Measurements from ENCODE around the gene MYO16. TPM values are rescaled to one million over a fixed set of nuclear protein-coding genes. Genes with fewer than 3 reads are reported as not detected.

Gene MYO16
- total and polyA plus RNA-seq, 7 donors, result under 0.01 to 0.33 (median 0.28) TPM; not detected in 2

DNA sequence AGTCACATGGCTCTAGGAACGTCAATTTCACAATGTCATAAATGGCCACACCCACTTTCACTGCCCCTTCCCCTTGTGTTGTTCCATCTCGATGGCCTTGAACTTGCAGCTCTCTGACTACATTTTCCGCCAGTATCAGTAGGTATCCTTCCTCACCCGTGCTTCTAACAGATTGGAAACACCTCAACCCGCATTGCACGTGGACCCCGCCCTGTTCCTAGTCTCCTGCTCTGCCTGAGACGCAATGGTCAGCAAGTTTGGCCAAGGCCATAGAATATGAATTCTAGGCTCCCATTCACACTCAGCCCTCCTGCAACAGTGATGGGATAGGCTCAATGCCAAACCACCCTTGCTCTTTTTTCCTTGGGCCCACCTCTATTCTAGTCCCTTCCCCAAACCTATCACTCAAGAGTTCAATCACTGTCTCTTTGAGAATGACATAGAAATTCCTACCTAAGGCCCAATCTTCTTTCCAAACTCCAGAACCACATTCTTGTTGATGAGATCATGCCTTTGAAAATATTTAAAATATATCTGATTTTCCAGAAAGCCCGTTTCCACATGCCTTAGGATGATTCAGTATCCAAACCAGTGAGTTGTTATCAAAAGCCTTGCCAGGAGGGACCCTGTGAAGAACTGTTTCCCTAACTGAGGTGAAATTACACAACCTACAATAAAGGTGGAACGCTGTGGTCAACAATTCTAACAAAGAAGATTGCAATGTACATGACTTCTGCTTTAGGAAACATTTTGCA, 334.6 kb downstream of the MYO16 start:
- WGBS, 2 donors, result 80% methylated on average over 10 of the region's 10 CpGs
- intact Hi-C loops (cut with DNase I), result loop anchor here (5.0 kb wide), 3 partner anchors 47 to 818 kb away; no protein-coding TSS in a partner anchor
- Histone ChIP-seq H3K27ac (no peak overlapping the region), H3K4me3 (no peak overlapping the region), H3K27me3 (no peaks in the 10 kb centered on the region), H3K9me3 (no peaks in the 10 kb centered on the region), H3K36me3 (no peaks in the 10 kb centered on the region), H3K4me1 (no peaks in the 10 kb centered on the region)
- TF ChIP-seq POLR2AphosphoS5 (IDR thresholded peaks at IDR 0.05) (no peak), POLR2A (IDR thresholded peaks at IDR 0.05) (no peak)
- TF ChIP-seq, protein P1, sequence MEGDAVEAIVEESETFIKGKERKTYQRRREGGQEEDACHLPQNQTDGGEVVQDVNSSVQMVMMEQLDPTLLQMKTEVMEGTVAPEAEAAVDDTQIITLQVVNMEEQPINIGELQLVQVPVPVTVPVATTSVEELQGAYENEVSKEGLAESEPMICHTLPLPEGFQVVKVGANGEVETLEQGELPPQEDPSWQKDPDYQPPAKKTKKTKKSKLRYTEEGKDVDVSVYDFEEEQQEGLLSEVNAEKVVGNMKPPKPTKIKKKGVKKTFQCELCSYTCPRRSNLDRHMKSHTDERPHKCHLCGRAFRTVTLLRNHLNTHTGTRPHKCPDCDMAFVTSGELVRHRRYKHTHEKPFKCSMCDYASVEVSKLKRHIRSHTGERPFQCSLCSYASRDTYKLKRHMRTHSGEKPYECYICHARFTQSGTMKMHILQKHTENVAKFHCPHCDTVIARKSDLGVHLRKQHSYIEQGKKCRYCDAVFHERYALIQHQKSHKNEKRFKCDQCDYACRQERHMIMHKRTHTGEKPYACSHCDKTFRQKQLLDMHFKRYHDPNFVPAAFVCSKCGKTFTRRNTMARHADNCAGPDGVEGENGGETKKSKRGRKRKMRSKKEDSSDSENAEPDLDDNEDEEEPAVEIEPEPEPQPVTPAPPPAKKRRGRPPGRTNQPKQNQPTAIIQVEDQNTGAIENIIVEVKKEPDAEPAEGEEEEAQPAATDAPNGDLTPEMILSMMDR (IDR thresholded peaks at IDR 0.05), result no peak
- DNase-seq, result no peak

DNA sequence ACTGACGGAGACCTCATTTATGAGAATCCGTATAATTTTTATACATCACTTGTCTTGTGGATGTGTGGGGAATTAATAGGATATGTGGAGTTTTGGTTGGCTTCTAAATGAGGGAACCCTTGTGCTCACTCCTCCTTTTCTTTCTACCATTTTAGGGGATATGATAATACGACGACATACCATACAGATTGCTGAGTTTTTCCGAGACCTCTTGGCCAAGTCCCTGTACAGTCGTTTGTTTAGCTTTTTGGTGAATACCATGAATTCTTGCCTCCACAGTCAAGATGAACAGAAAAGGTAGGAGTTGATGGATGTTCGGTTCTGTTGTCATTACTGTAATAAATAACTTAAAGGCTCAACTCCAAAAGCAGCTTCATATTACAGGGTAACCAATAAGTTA, 335.2 kb downstream of the MYO16 start:
- intact Hi-C loops (cut with DNase I), result loop anchor here (5.0 kb wide), 3 partner anchors 47 to 818 kb away; no protein-coding TSS in a partner anchor
- Histone ChIP-seq H3K36me3 (no peaks in the 10 kb centered on the region), H3K27me3 (no peaks in the 10 kb centered on the region), H3K4me1 (no peaks in the 10 kb centered on the region), H3K9me3 (no peaks in the 10 kb centered on the region), H3K4me3 (no peak overlapping the region), H3K27ac (no peak overlapping the region)
- TF ChIP-seq, protein P1 (IDR thresholded peaks at IDR 0.05), result no peak
- TF ChIP-seq EP300 (IDR thresholded peaks at IDR 0.05) (no peak), POLR2A (IDR thresholded peaks at IDR 0.05) (no peak), POLR2AphosphoS5 (IDR thresholded peaks at IDR 0.05) (no peak)
- WGBS, 2 donors, result 78 to 93% methylated on average over 7 of the region's 7 CpGs
- no peak for DNase-seq

DNA sequence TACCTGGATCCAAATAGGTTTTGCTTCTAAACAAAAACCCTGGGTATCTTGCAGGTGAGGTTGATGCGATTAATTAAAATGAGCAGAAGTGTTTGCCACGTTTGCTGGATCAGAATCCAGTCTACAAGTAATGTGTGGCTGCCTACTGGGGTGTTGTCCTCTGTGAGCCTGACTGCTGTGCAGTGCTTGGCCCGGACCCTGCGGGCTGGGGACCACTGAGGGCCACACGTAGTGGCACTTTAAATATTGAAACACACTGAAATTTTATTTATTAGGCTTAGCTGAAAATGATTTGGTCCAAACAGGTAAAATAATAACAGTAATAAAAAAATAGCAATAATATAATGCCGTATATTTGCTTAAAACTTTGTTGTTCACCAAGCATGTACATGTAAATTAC, 338.0 kb downstream of the MYO16 start:
- H3K27ac ChIP-seq, result no peak overlapping the region
- no peaks in the 10 kb centered on the region for H3K4me1 ChIP-seq
- 89% methylated on average over 6 of the region's 6 CpGs for WGBS, 2 donors
- no peak for DNase-seq
- no peak overlapping the region for H3K4me3 ChIP-seq
- H3K36me3 ChIP-seq, result no peaks in the 10 kb centered on the region
- H3K9me3 ChIP-seq, result no peaks in the 10 kb centered on the region
- no peaks in the 10 kb centered on the region for H3K27me3 ChIP-seq
- intact Hi-C loops (cut with DNase I), result no loop called here
- TF ChIP-seq POLR2A (IDR thresholded peaks at IDR 0.05) (no peak), EP300 (IDR thresholded peaks at IDR 0.05) (no peak), POLR2AphosphoS5 (IDR thresholded peaks at IDR 0.05) (no peak)
- TF ChIP-seq, protein P1 (IDR thresholded peaks at IDR 0.05), result no peak

DNA sequence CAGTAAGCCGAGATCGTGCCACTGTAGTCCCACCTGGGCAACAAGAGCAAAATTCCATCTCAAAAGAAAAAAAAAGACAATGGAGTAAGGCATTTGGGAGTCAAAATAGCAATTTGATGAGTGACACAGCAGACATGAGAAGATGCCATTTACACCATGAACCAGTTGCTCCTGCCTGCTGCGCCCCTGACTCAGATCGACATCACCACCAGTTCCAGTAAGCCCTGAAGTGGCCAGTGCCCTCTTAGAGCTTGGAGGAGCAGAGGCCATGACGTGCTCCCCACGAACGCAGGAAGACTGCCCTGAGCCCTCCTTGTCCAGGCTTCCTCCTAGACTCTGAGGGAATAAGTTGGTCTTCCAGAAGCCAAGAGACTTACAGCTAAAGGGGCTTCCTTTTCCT, 339.2 kb downstream of the MYO16 start:
- intact Hi-C loops (cut with DNase I), result no loop called here
- no peaks in the 10 kb centered on the region for H3K27me3 ChIP-seq
- no peak for TF ChIP-seq EP300 (IDR thresholded peaks at IDR 0.05)
- no peak for TF ChIP-seq POLR2AphosphoS5 (IDR thresholded peaks at IDR 0.05)
- no peak for TF ChIP-seq POLR2A (IDR thresholded peaks at IDR 0.05)
- TF ChIP-seq, protein P1 (IDR thresholded peaks at IDR 0.05), result no peak
- no peak overlapping the region for H3K27ac ChIP-seq
- no peaks in the 10 kb centered on the region for H3K4me1 ChIP-seq
- H3K9me3 ChIP-seq, result no peaks in the 10 kb centered on the region
- DNase-seq, result no peak
- H3K4me3 ChIP-seq, result no peak overlapping the region
- H3K36me3 ChIP-seq, result no peaks in the 10 kb centered on the region
- 93% methylated on average over 7 of the region's 7 CpGs for WGBS, 2 donors

DNA sequence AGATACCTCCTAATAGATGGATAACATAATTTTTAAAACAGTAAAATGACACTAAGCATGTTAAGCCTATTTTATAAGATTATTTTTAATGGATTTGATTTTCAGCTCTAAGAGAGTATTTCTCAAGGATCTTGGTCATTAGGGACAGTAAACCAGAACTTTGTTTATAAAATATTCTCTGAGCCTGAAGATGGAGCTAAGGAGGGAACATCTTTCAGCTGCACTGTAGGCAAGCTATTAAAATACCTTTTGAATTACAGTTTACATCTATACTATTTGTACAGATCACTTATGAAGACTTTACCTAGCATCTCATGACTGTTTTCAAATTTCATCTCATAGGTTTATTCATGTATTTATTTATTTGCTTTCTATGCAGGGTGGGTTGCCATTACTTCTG, 345.3 kb downstream of the MYO16 start:
- TF ChIP-seq, protein P1 (IDR thresholded peaks at IDR 0.05), result no peak
- TF ChIP-seq EP300 (IDR thresholded peaks at IDR 0.05) (no peak), POLR2AphosphoS5 (IDR thresholded peaks at IDR 0.05) (no peak), POLR2A (IDR thresholded peaks at IDR 0.05) (no peak)
- intact Hi-C loops (cut with DNase I), result no loop called here
- H3K9me3 ChIP-seq, result no peaks in the 10 kb centered on the region
- DNase-seq, result no peak
- H3K4me1 ChIP-seq, result no peaks in the 10 kb centered on the region
- H3K4me3 ChIP-seq, result no peak overlapping the region
- no peaks in the 10 kb centered on the region for H3K36me3 ChIP-seq
- H3K27ac ChIP-seq, result no peak overlapping the region
- H3K27me3 ChIP-seq, result no peaks in the 10 kb centered on the region
